HG02642 (cell line): ENCODE data around the gene SIDT2.

Source experiments
- ATAC-seq: cut with Tn5 transposase; IDR thresholded peaks from one replicate; pipeline ENCODE4 v1.9.1; 2021; ENCODE audit warnings: mild to moderate bottlenecking; ENCODE audit not compliant: unreplicated experiment, poor library complexity

Gene SIDT2

GRCh38 chr11:117219995-117220394, 41.5 kb downstream of the SIDT2 start:
- no peak for ATAC-seq

GRCh38 chr11:117220568-117220967, 42.0 kb downstream of the SIDT2 start:
- ATAC-seq, result no peak

GRCh38 chr11:117220999-117221774, 42.6 kb downstream of the SIDT2 start:
- no peak for ATAC-seq

DNA sequence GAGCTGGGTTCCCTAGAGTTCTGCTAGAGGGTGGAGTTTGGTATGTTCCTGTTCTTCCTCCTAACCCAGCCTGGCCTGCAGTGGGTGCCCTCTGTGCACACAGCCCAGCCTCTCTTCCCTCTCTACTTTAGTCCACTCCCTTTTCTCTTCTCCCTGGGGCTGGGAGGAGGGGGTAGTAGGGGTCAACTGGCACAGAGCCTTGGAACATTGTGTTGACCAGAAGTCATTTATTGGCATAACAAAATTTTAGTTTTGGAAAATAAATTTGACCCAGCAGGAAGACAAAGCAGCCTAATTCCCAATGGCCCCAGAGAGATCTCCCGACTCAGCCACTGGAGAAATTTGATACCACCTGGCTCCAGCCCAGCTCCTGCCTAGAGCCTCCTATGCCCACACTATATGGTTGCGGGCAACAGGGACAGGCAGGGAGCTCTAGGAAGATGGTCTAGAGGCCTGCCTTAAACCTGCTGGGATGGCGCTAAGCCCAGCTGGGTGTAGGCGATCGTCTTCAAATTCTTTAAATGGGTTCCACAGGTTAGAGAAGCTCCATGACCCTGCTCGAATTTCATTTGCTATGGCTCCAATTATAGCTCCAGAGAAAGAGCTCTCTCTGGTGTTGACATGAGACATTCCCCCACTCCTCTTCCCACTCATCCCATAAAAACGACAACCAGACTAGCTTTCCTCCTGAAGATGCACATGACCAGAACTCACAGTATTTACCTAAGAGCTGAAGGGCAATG, 43.4 kb downstream of the SIDT2 start:
- no peak for ATAC-seq

GRCh38 chr11:117222991-117223740, 44.6 kb downstream of the SIDT2 start:
- no peak for ATAC-seq

- ATAC-seq, result no peak
Measured at GRCh38 chr11:117223741-117224689, 45.5 kb downstream of the SIDT2 start.

DNA sequence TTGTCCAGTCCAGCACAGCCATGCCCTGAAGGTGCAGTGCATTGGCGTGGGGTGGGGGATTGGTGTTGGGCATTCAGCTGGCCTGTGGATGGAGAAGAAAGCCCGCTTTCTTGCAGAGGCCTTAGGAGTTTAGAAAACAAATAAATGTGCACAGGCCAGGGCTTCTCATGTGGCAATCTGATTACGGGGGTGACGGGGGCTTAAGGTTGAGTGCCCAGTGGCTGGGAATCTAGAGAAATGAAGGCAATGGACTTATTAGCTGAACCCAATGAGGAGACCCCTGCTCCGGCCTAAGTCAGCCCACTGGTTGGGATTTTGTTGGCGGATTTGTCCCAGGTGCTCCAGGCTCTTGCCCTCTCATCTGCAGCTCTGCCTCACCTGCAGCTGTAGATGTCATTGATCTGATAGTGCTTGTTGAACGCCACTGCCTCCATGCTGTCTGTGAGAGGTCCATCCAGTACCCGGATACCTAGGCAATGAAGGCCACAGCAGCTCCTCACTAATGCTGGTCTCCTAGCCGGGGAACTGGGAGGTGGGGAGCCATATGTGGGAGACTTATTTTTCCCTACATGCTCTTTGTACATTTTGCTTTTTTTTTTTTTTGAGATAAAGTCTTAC, 47.1 kb downstream of the SIDT2 start:
- no peak for ATAC-seq

DNA sequence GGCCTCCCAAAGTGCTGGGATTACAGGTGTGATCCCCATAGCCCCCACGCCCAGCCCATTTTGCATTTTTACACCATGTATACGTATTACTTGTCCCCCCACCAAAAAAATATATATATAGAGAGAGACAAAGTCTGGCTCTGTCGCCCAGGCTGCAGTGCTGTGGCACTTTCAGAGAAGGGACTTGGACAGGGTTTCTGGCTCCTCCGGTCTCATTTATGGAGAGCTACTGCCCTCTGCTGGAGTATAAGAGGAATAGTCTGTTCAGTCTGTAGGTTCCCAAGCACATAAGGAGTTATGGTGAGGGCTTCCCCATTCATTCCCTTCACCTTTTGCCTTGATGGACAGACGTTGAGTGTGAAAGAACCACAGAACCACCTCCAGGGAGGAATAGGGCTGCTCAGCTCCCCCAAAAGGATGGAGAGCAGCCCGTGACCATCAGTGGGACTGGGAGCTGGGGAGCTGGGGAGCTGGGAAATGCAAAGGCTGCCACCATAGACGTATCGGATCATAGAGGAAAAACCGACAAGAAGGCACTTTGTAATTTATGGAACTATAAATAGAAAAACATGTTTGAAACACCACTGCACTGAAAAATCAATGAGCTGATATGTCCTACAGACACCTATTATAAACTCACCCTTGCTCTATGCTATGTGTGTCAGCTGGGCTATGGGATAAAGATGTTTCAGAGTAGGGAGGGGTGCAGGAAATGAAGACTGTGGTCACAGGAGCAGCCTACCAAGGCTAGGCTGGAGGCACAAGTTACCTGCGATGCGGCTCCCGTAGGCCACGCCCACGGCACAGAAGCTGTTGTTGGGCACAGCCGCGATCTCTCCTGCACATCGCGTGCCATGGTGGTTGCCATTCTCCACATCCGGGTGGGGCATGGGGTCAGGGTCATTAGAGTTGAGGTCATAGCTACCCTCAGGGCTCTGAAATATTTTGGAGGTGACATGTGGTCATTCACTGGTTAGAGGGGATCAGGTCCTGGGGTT, 48.1 kb downstream of the SIDT2 start:
- ATAC-seq, result peak; percentile 51

DNA sequence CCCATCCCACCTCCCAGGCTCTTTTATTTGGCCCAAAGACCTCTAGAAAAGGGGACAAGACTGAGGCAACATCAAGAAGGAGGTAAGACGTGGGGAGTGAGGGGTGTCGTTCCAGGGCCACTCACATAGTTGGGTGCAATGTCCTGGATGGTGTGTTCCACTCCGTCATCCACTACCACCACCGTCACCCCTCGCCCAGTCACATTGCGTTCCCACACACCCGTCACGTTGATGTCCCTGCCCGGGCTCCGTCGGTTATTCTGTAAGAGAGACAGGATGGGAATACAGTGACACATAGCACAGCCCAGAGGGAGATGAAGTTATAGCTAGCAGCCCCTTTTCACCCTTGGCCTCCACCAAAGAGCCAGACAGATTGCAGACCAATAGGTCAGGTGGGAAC, 49.5 kb downstream of the SIDT2 start:
- no peak for ATAC-seq

DNA sequence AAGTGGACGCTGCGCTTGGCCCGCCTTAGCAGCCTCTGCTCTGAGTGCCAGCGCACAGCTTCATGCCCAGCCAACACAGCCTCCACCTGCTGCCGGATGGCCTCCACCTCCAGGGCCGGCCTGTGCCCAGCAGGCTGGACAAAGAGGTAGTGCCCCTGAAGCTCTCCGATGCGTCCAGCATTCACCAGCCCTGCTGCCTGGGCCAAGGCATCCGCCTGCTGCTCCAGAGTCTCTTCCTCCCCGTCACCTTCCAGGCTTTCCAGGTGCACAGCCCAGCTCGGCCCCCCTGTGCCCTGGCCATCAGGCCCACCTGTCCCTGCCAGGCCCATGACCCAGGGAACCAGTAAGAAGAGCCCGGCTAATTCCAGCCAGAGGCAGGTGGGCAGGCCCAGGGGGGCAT, 50.9 kb downstream of the SIDT2 start:
- ATAC-seq, result no peak

DNA sequence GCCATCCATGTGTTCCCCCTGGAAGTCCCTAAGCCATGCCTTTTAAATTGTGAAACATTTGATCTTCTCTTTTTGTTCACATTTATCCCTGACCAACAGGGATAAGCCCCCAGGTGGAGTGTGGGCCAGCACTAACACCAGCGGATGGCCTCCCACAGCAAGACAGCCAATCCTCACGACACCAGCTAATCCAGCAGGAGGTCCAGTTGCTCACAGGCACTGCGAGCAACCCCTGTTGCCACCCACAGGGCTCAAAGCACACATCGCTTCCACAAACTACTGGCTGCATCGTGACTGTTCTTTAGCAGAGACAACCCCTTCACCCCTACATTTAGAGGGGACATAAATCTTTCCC, 51.4 kb downstream of the SIDT2 start:
- no peak for ATAC-seq

- no peak for ATAC-seq
Measured at GRCh38 chr11:117230286-117230961, 51.9 kb downstream of the SIDT2 start.

DNA sequence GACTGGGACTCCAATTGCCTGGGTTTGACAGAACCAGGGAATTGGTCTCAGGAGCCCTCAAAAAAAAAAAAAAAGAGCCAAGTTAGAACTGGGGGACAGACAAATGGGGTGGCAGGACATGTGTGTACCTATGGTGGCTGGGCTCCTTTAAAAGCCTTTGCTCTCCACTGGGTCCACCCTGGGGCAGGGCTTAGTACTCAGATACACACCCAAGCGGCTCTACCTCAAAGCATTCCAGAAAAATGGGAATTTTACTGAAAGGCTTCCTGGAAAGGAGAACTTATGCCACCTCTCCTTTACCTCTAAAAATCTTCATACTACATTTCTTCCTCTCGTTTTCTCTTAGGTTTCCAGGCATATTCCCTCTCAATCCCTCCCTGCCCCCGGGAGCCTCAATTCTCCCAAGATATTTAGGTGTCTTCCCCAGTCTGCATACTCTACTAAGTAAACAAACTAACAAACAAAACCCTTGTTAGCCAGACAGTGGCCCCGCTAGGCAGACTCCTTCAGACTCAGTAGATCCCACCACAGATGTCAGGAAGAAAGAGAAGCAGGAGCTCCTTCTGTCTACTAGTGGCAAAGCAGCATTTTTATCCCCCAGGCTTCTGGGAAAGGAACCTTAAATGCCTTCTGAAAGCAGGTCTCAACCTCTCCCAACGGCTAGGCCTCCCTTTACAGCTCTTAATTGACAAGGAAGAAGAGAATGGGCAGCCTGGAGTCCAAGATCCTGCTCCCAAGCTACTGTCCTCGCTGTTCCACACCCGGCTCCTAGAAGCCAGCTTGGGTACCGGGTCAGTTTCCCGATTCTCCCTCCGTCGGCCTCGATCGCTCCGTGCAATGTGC, 52.7 kb downstream of the SIDT2 start:
- ATAC-seq, result peak; percentile 2

DNA sequence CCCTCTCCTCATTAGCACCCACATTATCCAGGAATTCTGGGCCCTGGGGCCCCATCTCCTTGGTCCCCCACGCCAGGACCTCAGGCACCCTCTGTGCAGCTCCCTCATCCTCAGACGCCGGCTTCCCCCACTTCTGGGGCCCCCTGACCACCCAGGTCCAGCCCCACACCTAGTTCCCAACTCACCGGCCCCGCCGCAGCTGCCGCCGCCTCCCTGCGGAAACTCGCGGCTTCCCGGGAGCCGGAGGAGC, 53.2 kb downstream of the SIDT2 start, which contains the start of gene PCSK7:
Gene PCSK7, minus strand, starts transcription at position 232 of the 250 bp plus-strand sequence. CDS start 2,229 bp downstream, outside the sequence.
- no peak for ATAC-seq

- ATAC-seq, result peak; percentile 74
Measured at GRCh38 chr11:117232092-117232878, 53.7 kb downstream of the SIDT2 start, which contains the start of gene RNF214. Gene RNF214 (plus strand): TSS chr11:117232671. CDS start chr11:117234273, 1,602 bp downstream.

GRCh38 chr11:117232911-117233409, 54.4 kb downstream of the SIDT2 start:
- no peak for ATAC-seq
